Endothelial cell of umbilical vein (primary cell): ENCODE measurements around the gene TPM2. TPM values are rescaled to one million over a fixed set of nuclear protein-coding genes. Genes with fewer than 3 reads are reported as not detected.

Source experiments
- BruUV-seq: library from RNA; stranded (reverse); fragments of 400-500 nt; replicated peaks from 2 replicates; lab custom pipeline; 2021; lab: Mats Ljungman, UMichigan
- CTCF ChIA-PET: fragments of 300-600, 350-600 bp; sonication (Branson Sonifier 250); formaldehyde crosslinking; loops from one replicate; lab custom pipeline; 2021; ENCODE audit warnings: antibody characterized with exemption, inconsistent platforms; lab: Charles Lee
- POLR2A ChIA-PET: fragments of 300-600, 350-600 bp; sonication (Branson Sonifier 250); formaldehyde crosslinking; loops from one replicate; lab custom pipeline; 2021; ENCODE audit warnings: antibody characterized with exemption, inconsistent platforms; lab: Charles Lee
- DNase-seq: peaks from one replicate; pipeline ENCODE4 v3.0.0-alpha.2; 2011; ENCODE audit warnings: low read depth, low spot score
- FAIRE-seq: peaks from 2 replicates; lab custom pipeline; 2011; peaks lifted over from hg19 to GRCh38; lab: Jason Lieb, UNC
- H2AFZ ChIP-seq: 2 replicates; pipeline ENCODE4 v1.6.0; 2012; ENCODE audit warnings: low read depth, low read length, control low read depth, inconsistent platforms
- H3K27ac ChIP-seq: 2 replicates; pipeline ENCODE4 v1.5.1; 2011; ENCODE audit warnings: low read depth, mild to moderate bottlenecking, control low read depth, low read length, moderate library complexity; ENCODE audit not compliant: insufficient read depth
- H3K27me3 ChIP-seq, 2 experiments: 2 replicates each; pipeline versions ENCODE4 v1.6.0 to v1.6.1; 2011; ENCODE audit warnings: low read length in 2 of 2, mixed read lengths in 1 of 2; ENCODE audit not compliant: control insufficient read depth in 2 of 2, insufficient read depth in 2 of 2
- H3K36me3 ChIP-seq, 2 experiments: 2 replicates in 1 of 2; 3 replicates in 1 of 2; pipeline ENCODE4 v1.5.1; 2011; ENCODE audit warnings: low read length in 2 of 2, mild to moderate bottlenecking in 1 of 2, moderate library complexity in 1 of 2; ENCODE audit not compliant: control insufficient read depth in 2 of 2, insufficient read depth in 2 of 2; ENCODE audit errors: extremely low read depth in 1 of 2
- H3K4me1 ChIP-seq: 3 replicates; pipeline ENCODE4 v1.5.1; 2011; ENCODE audit warnings: mild to moderate bottlenecking, low read length; ENCODE audit not compliant: control insufficient read depth, insufficient read depth; ENCODE audit errors: extremely low read depth
- H3K4me2 ChIP-seq: 2 replicates; pipeline ENCODE4 v1.6.1; 2011; ENCODE audit warnings: low read length, control low read depth, mixed read lengths; ENCODE audit not compliant: insufficient read depth
- H3K4me3 ChIP-seq, 3 experiments: fragments of 200-600 bp in 1 of 3; sonication (generic), shearing (Covaris generic) in 1 of 3; replicated peaks in 1 of 3; 2 replicates each; pipeline ENCODE4 v1.5.1; 2011 to 2016; ENCODE audit warnings: control low read depth in 3 of 3, low read length in 3 of 3, mild to moderate bottlenecking in 2 of 3, inconsistent platforms in 1 of 3, low read depth in 1 of 3, moderate library complexity in 1 of 3; ENCODE audit not compliant: insufficient read depth in 1 of 3
- H3K79me2 ChIP-seq: 2 replicates; pipeline ENCODE4 v1.6.0; 2012; ENCODE audit warnings: low read length, inconsistent platforms; ENCODE audit not compliant: control insufficient read depth, insufficient read depth
- H3K9ac ChIP-seq: replicated peaks from 2 replicates; pipeline ENCODE3; 2011; ENCODE audit warnings: low read length, control low read depth; ENCODE audit not compliant: insufficient read depth; ENCODE audit errors: extremely low read depth
- H3K9me1 ChIP-seq: replicated peaks from 3 replicates; pipeline ENCODE4 v1.6.0; 2011; ENCODE audit warnings: mild to moderate bottlenecking, low read length; ENCODE audit not compliant: control insufficient read depth, insufficient read depth; ENCODE audit errors: extremely low read depth
- H3K9me3 ChIP-seq: replicated peaks from 2 replicates; pipeline ENCODE4 v1.5.1; 2012; ENCODE audit warnings: low read length, inconsistent platforms; ENCODE audit not compliant: control insufficient read depth, insufficient read depth
- H4K20me1 ChIP-seq: replicated peaks from 2 replicates; pipeline ENCODE3; 2011; ENCODE audit warnings: mild to moderate bottlenecking, low read length; ENCODE audit not compliant: control insufficient read depth, insufficient read depth; ENCODE audit errors: extremely low read depth
- EZH2 ChIP-seq: IDR thresholded peaks from 2 replicates; pipeline ENCODE4 v1.6.1; 2012; ENCODE audit warnings: borderline replicate concordance, low read depth, mild to moderate bottlenecking, moderate library complexity, low read length, inconsistent platforms; ENCODE audit not compliant: severe bottlenecking
- FOS ChIP-seq: IDR thresholded peaks from 2 replicates; pipeline ENCODE4 v1.6.1; 2011; ENCODE audit warnings: mild to moderate bottlenecking, low read length, moderate library complexity, borderline replicate concordance; ENCODE audit not compliant: insufficient read depth
- GATA2 ChIP-seq: IDR thresholded peaks from 2 replicates; pipeline ENCODE4 v1.7.0; 2011; ENCODE audit warnings: low read depth, mild to moderate bottlenecking, moderate library complexity, mixed read lengths, low read length; ENCODE audit not compliant: insufficient read length, insufficient read depth
- JUN ChIP-seq: IDR thresholded peaks from 2 replicates; pipeline ENCODE4 v1.6.1; 2011; ENCODE audit warnings: borderline replicate concordance, low read depth; ENCODE audit not compliant: insufficient read length, insufficient read depth
- MYC ChIP-seq: IDR thresholded peaks from one replicate; pipeline ENCODE4 v1.6.1; 2011; ENCODE audit warnings: mild to moderate bottlenecking, low read depth, low read length
- POLR2A ChIP-seq: IDR thresholded peaks from 2 replicates; pipeline ENCODE4 v1.6.1; 2012; ENCODE audit warnings: low read depth, mild to moderate bottlenecking, control low read depth, low read length
- POLR2AphosphoS5 ChIP-seq: IDR thresholded peaks from 2 replicates; pipeline ENCODE4 v1.6.1; 2012; ENCODE audit warnings: low read depth, mild to moderate bottlenecking, control low read depth, low read length, moderate library complexity; ENCODE audit not compliant: insufficient read depth
- dilution Hi-C: fragments of 300-500 bp; cut with MboI; formaldehyde crosslinking; loops from one replicate; pipeline ENCODE4 v1.15.0; 2019; ENCODE audit warnings: low sequenced_read_pairs; ENCODE audit not compliant: extremely low pct_ligation_motif_present
- intact Hi-C: fragments of 100-400 bp; cut with micrococcal nuclease; formaldehyde crosslinking; loops from one replicate; pipeline ENCODE4 v1.10.0; 2022
- polyA plus RNA-seq, 4 experiments: library from polyadenylated mRNA; depleted of rRNA in 3 of 4; stranded (reverse) in 3 of 4; unstranded in 1 of 4; fragments of >200 nt; gene quantifications; 2 replicates each; pipeline versions ENCODE4 v1.2.1 to v1.2.3, GENCODE V29; 2011 to 2012; ENCODE audit warnings: missing spikeins in 1 of 4
- total RNA-seq: library from RNA; stranded (reverse); gene quantifications from 2 replicates; pipeline ENCODE4 v1.2.3, GENCODE V29; 2021
- TF ChIP-seq, protein P1 (sequence below): IDR thresholded peaks from 2 replicates; pipeline ENCODE4 v1.6.1; 2011; ENCODE audit not compliant: insufficient read depth, insufficient read length
- TF ChIP-seq, protein P2 (sequence below), 2 donors: IDR thresholded peaks; 1 replicate in 1 of 2; 2 replicates in 1 of 2; pipeline ENCODE4 v1.5.1; 2011; ENCODE audit warnings: low read length in 2 of 2, mild to moderate bottlenecking in 2 of 2, moderate library complexity in 2 of 2, control low read depth in 1 of 2, inconsistent platforms in 1 of 2, low read depth in 1 of 2; ENCODE audit not compliant: insufficient read depth in 1 of 2; ENCODE audit errors: extremely low read depth in 1 of 2

TPM2 gene
- total and polyA plus RNA-seq, 2 donors (not counting 3 experiments of a cell fraction or from before 2014, with no cell fraction given) = 144 to 279 TPM

DNA sequence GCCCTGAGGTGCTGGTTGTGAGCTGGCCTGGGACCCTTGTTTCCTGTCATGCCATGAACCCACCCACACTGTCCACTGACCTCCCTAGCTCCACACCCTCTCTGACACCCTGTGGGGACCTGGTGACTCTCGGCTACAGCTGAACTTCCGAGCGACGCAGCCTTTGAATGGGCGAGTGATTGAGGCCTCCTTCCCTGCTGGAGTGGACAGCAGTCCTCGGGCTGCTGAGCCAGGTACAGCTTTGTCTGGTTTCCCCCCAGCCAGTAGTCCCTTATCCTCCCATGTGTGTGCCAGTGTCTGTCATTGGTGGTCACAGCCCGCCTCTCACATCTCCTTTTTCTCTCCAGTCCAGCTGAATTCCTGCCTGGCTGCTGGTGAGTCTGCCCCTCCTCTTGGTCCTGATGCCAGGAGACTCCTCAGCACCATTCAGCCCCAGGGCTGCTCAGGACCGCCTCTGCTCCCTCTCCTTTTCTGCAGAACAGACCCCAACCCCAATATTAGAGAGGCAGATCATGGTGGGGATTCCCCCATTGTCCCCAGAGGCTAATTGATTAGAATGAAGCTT is 9.9 kb downstream of the TPM2 start:
- H3K27ac ChIP-seq = no peak overlapping the region
- no peak overlapping the region for H2AFZ ChIP-seq
- ChIA-PET POLR2A (interaction anchor here (0.6 to 1.1 kb wide), 2 partner anchors 11 to 62 kb away, joined by 3 to 4 read pairs; no protein-coding TSS in a partner anchor), CTCF (interaction anchor here (0.7 to 1.8 kb wide), 5 partner anchors 9 to 76 kb away, joined by 3 to 9 read pairs (median 3); partner anchors contain the start of genes ARHGEF39, CREB3 and TLN1)
- H3K9ac ChIP-seq = no peak overlapping the region
- FAIRE-seq = no peak
- H3K36me3 ChIP-seq = peaks cover 3 to 16% of the 10 kb centered on the region in 2 experiments
- BruUV-seq = no TSS peak
- dilution Hi-C loops = no loop called here
- no peaks in the 10 kb centered on the region for H3K9me1 ChIP-seq
- DNase-seq = no peak
- peaks cover 0 to 4% of the 10 kb centered on the region in 2 experiments for H3K27me3 ChIP-seq
- TF ChIP-seq, protein P1, sequence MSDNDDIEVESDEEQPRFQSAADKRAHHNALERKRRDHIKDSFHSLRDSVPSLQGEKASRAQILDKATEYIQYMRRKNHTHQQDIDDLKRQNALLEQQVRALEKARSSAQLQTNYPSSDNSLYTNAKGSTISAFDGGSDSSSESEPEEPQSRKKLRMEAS = no peak
- TF ChIP-seq POLR2AphosphoS5 = no peak
- H3K79me2 ChIP-seq = no peaks in the 10 kb centered on the region
- H3K9me3 ChIP-seq = no peaks in the 10 kb centered on the region
- H3K4me2 ChIP-seq = no peak overlapping the region
- no peak overlapping the region for H3K4me3 ChIP-seq
- intact Hi-C loops = no loop called here
- no peaks in the 10 kb centered on the region for H4K20me1 ChIP-seq
- H3K4me1 ChIP-seq = peaks cover 5% of the 10 kb centered on the region

DNA sequence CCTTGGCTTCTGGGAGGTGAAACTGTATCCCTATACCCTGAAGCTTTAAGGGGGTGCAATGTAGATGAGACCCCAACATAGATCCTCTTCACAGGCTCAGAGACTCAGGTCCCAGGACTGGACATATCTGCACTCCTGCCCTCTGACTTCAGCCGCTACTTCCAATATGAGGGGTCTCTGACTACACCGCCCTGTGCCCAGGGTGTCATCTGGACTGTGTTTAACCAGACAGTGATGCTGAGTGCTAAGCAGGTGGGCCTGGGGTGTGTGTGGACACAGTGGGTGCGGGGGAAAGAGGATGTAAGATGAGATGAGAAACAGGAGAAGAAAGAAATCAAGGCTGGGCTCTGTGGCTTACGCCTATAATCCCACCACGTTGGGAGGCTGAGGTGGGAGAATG is 10.6 kb downstream of the TPM2 start:
- POLR2A ChIA-PET = interaction anchor here (0.6 kb wide), 1 partner anchor 62 kb away, joined by 3 read pairs; no protein-coding TSS in a partner anchor
- FAIRE-seq (no peak), DNase-seq (no peak)
- TF ChIP-seq POLR2AphosphoS5 = no peak
- no peak for TF ChIP-seq MYC
- TF ChIP-seq, protein P2, sequence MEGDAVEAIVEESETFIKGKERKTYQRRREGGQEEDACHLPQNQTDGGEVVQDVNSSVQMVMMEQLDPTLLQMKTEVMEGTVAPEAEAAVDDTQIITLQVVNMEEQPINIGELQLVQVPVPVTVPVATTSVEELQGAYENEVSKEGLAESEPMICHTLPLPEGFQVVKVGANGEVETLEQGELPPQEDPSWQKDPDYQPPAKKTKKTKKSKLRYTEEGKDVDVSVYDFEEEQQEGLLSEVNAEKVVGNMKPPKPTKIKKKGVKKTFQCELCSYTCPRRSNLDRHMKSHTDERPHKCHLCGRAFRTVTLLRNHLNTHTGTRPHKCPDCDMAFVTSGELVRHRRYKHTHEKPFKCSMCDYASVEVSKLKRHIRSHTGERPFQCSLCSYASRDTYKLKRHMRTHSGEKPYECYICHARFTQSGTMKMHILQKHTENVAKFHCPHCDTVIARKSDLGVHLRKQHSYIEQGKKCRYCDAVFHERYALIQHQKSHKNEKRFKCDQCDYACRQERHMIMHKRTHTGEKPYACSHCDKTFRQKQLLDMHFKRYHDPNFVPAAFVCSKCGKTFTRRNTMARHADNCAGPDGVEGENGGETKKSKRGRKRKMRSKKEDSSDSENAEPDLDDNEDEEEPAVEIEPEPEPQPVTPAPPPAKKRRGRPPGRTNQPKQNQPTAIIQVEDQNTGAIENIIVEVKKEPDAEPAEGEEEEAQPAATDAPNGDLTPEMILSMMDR (IDR thresholded peaks at IDR 0.05; ENCODE audit: extremely low read depth in 1 of 2, insufficient read depth in 1 of 2, low read depth in 1 of 2, low read length in 2 of 2) = no peak
- TF ChIP-seq FOS = no peak
- TF ChIP-seq GATA2 = no peak
- no peak for TF ChIP-seq JUN
- TF ChIP-seq POLR2A = no peak
- TF ChIP-seq, protein P1 = no peak
- TF ChIP-seq EZH2 = no peak
- H3K79me2 ChIP-seq = no peaks in the 10 kb centered on the region
- peaks cover 3 to 8% of the 10 kb centered on the region in 2 experiments for H3K27me3 ChIP-seq
- no peak overlapping the region for H3K4me3 ChIP-seq
- no peak overlapping the region for H3K9ac ChIP-seq
- H4K20me1 ChIP-seq = no peaks in the 10 kb centered on the region
- no peaks in the 10 kb centered on the region for H3K9me3 ChIP-seq
- no peaks in the 10 kb centered on the region for H3K9me1 ChIP-seq
- dilution Hi-C loops = no loop called here
- peaks cover 5% of the 10 kb centered on the region for H3K4me1 ChIP-seq
- no peak overlapping the region for H3K4me2 ChIP-seq
- no peak overlapping the region for H3K27ac ChIP-seq
- peaks cover 2 to 13% of the 10 kb centered on the region in 2 experiments for H3K36me3 ChIP-seq
- CTCF ChIA-PET = interaction anchor here (1.7 to 1.8 kb wide), 2 partner anchors 10 to 18 kb away, joined by 6 to 9 read pairs; no protein-coding TSS in a partner anchor
- no peak overlapping the region for H2AFZ ChIP-seq
- intact Hi-C loops = no loop called here
- BruUV-seq = no TSS peak
